ENCODE measurements around the gene ICAM5. TPM values are rescaled to one million over a fixed set of nuclear protein-coding genes. Genes with fewer than 3 reads are reported as not detected.

Gene ICAM5
- polyA plus RNA-seq, 1 donor from 2014 or later = 4.1 TPM

GRCh38 chr19:10293637-10294367, 4.0 kb downstream of the ICAM5 start:
- Histone ChIP-seq H3K79me2 (replicated peaks; ENCODE audit: insufficient read depth, low read length) (no peaks in the 10 kb centered on the region), H3K9me3 (ENCODE audit: low read length) (no peaks in the 10 kb centered on the region), H3K9me2 (ENCODE audit: insufficient read depth, low read length) (no peaks in the 10 kb centered on the region), H4K20me1 (ENCODE audit: insufficient read depth) (no peaks in the 10 kb centered on the region), H3K9ac (ENCODE audit: low read length) (no peak overlapping the region), H3K36me3 (ENCODE audit: insufficient read depth, low read length) (no peaks in the 10 kb centered on the region), H3K27me3 (ENCODE audit: insufficient read depth, low read depth, low read length) (peaks cover 86% of the 10 kb centered on the region), H3K4me2 (ENCODE audit: low read length) (no peak overlapping the region), H3K27ac (ENCODE audit: low read length) (no peak overlapping the region), H3K4me3 (ENCODE audit: low read length) (no peak overlapping the region), H2AFZ (ENCODE audit: low read depth, low read length) (no peak overlapping the region), H3F3A (ENCODE audit: insufficient read depth, low read length, poor library complexity, severe bottlenecking) (no peaks in the 10 kb centered on the region)
- TF ChIP-seq RAD21 (conservative IDR thresholded peaks at IDR 0.05) = no peak
- no peak for TF ChIP-seq SMC3 (conservative IDR thresholded peaks at IDR 0.05; ENCODE audit: poor library complexity)
- no peak for TF ChIP-seq EZH2 (IDR thresholded peaks at IDR 0.05; ENCODE audit: borderline replicate concordance, insufficient read depth, low read length, poor library complexity, severe bottlenecking)
- TF ChIP-seq CTCF (IDR thresholded peaks at IDR 0.05; ENCODE audit: poor library complexity, severe bottlenecking) = no peak
- TF ChIP-seq REST (IDR thresholded peaks at IDR 0.05; ENCODE audit: borderline replicate concordance) = no peak
- TF ChIP-seq POLR2AphosphoS5 (IDR thresholded peaks at IDR 0.05) = no peak
- no peak for TF ChIP-seq MXI1 (conservative IDR thresholded peaks at IDR 0.05; ENCODE audit: poor library complexity, severe bottlenecking)

- H3K4me2 ChIP-seq (ENCODE audit: low read length) = no peak overlapping the region
- no peaks in the 10 kb centered on the region for H3K79me2 ChIP-seq (replicated peaks; ENCODE audit: insufficient read depth, low read length)
- H2AFZ ChIP-seq (ENCODE audit: low read depth, low read length) = no peak overlapping the region
- TF ChIP-seq MXI1 (conservative IDR thresholded peaks at IDR 0.05; ENCODE audit: poor library complexity, severe bottlenecking) (no peak), POLR2AphosphoS5 (IDR thresholded peaks at IDR 0.05) (no peak), EZH2 (IDR thresholded peaks at IDR 0.05; ENCODE audit: borderline replicate concordance, insufficient read depth, low read length, poor library complexity, severe bottlenecking) (no peak), TAF1 (IDR thresholded peaks at IDR 0.05; ENCODE audit: low read depth) (no peak), RAD21 (conservative IDR thresholded peaks at IDR 0.05) (no peak), SMC3 (conservative IDR thresholded peaks at IDR 0.05; ENCODE audit: poor library complexity) (no peak), REST (IDR thresholded peaks at IDR 0.05; ENCODE audit: borderline replicate concordance) (no peak), CTCF (IDR thresholded peaks at IDR 0.05; ENCODE audit: poor library complexity, severe bottlenecking) (no peak), EP300 (conservative IDR thresholded peaks at IDR 0.05; ENCODE audit: poor library complexity, severe bottlenecking) (no peak)
- no peaks in the 10 kb centered on the region for H3K9me3 ChIP-seq (ENCODE audit: low read length)
- H3F3A ChIP-seq (ENCODE audit: insufficient read depth, low read length, poor library complexity, severe bottlenecking) = no peaks in the 10 kb centered on the region
- no peaks in the 10 kb centered on the region for H3K9me2 ChIP-seq (ENCODE audit: insufficient read depth, low read length)
- no peaks in the 10 kb centered on the region for H3K36me3 ChIP-seq (ENCODE audit: insufficient read depth, low read length)
- H3K27ac ChIP-seq (ENCODE audit: low read length) = no peak overlapping the region
- no peak overlapping the region for H3K4me3 ChIP-seq (ENCODE audit: low read length)
- peaks cover 81% of the 10 kb centered on the region for H3K27me3 ChIP-seq (ENCODE audit: insufficient read depth, low read depth, low read length)
- no peaks in the 10 kb centered on the region for H4K20me1 ChIP-seq (ENCODE audit: insufficient read depth)
- no peak overlapping the region for H3K9ac ChIP-seq (ENCODE audit: low read length)
These were observed 4.6 kb downstream of the ICAM5 start for GRCh38 chr19:10294368-10294697.
